Esophagus squamous epithelium (tissue), 4 donors: ENCODE data around the gene SLX9.

Experiments used
- CTCF ChIP-seq, 6 experiments: fragments of 450-650 bp in 4 of 6; fragments of 200-600 bp in 2 of 6; sonication (generic) in 2 of 6; IDR thresholded peaks; one replicate each; pipeline ENCODE4 v1.5.1; 2016 to 2019; ENCODE audit warnings: antibody characterized with exemption in 6 of 6, mild to moderate bottlenecking in 4 of 6, moderate library complexity in 4 of 6
- POLR2A ChIP-seq, 4 donors: fragments of 450-650 bp; IDR thresholded peaks; one replicate each; pipeline ENCODE4 v1.6.1; 2017; ENCODE audit warnings: antibody characterized with exemption in 4 of 4, mild to moderate bottlenecking in 4 of 4, moderate library complexity in 3 of 4

GRCh38 chr21:44943005-44943685, 3.3 kb downstream of the SLX9 start:
- TF ChIP-seq POLR2A (IDR thresholded peaks at IDR 0.05) = no peak
- TF ChIP-seq CTCF (IDR thresholded peaks at IDR 0.05) = no peak
